22Rv1 (cell line): Measurements from ENCODE around the gene SYNPO2.
"Not testable (repeated sequence)": the region's sequence is repeated elsewhere in the genome, so short reads cannot be mapped to it uniquely, and the experiment has no call there.

ENCODE experiments used
- H3K27ac ChIP-seq: fragments of 450-650 bp; 2 replicates; pipeline ENCODE4 v1.5.1; 2017
- ZFX ChIP-seq: fragments of 450-650 bp; IDR thresholded peaks from 2 replicates; pipeline ENCODE4 v1.6.1; 2017; ENCODE audit warnings: antibody characterized with exemption, borderline replicate concordance
- TF ChIP-seq, protein P1 (sequence below): fragments of 450-650 bp; IDR thresholded peaks from 2 replicates; pipeline ENCODE4 v1.5.1; 2017; ENCODE audit warnings: mild to moderate bottlenecking

SYNPO2 gene

DNA sequence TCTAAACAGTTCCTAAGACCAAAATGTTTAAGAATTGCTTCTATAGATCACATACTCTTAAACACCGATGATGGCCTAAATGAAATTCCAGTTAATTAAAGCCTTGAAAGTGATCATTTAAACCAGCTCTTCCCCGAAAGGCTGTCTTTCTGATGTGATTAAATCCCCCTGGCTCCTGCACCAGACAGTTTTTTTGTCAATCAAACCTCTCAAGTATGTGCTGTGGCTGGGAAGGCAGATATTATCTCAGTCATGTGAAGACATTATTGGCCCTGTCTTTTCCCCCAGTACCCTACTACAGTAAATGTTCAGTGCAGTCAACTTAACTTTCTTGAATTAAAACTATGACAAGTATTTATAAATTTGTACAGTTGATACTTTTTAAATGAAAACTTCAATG is 126.0 kb downstream of the SYNPO2 start:
- TF ChIP-seq ZFX: no peak
- TF ChIP-seq, protein P1, sequence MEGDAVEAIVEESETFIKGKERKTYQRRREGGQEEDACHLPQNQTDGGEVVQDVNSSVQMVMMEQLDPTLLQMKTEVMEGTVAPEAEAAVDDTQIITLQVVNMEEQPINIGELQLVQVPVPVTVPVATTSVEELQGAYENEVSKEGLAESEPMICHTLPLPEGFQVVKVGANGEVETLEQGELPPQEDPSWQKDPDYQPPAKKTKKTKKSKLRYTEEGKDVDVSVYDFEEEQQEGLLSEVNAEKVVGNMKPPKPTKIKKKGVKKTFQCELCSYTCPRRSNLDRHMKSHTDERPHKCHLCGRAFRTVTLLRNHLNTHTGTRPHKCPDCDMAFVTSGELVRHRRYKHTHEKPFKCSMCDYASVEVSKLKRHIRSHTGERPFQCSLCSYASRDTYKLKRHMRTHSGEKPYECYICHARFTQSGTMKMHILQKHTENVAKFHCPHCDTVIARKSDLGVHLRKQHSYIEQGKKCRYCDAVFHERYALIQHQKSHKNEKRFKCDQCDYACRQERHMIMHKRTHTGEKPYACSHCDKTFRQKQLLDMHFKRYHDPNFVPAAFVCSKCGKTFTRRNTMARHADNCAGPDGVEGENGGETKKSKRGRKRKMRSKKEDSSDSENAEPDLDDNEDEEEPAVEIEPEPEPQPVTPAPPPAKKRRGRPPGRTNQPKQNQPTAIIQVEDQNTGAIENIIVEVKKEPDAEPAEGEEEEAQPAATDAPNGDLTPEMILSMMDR: no peak
- H3K27ac ChIP-seq: no peak overlapping the region

DNA sequence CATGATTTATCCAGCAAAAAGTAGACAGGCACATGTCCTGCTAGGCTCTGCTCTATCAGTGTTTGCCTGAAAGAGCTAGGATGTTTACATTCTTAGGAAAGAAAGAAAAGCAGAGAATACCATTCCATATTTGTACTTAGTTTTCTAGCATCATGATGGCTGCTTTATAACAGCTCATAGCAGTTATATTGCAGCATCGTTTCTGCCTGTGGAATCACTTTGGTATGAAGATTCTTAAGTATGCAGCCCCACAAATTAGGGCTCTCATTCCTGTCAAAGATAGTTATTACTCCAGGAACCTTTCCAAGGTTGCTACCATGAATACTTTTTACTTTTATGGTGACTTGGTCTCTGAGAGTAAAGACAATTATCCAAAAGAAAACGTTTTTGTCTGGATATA is 128.0 kb downstream of the SYNPO2 start:
- TF ChIP-seq, protein P1: no peak
- TF ChIP-seq ZFX: no peak
- H3K27ac ChIP-seq: no peak overlapping the region

DNA sequence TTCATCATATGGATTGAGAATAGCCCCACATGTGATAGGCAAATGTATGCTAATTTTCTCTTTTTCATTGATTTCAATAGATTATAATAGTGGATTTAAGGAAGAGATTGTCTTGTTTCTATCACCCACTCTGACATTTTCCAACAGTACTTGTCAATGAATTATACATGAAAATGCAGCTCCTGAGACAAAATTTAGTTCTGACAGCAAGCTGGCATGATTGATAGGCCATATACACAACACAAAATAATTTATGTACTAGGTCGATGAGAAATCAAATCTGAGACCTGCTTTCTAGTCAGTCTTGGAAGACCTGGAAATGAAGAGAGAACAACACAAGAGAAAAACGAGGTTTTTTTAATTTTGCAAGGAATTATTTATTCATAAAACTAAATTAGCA is 129.0 kb downstream of the SYNPO2 start:
- TF ChIP-seq ZFX: no peak
- TF ChIP-seq, protein P1: no peak

DNA sequence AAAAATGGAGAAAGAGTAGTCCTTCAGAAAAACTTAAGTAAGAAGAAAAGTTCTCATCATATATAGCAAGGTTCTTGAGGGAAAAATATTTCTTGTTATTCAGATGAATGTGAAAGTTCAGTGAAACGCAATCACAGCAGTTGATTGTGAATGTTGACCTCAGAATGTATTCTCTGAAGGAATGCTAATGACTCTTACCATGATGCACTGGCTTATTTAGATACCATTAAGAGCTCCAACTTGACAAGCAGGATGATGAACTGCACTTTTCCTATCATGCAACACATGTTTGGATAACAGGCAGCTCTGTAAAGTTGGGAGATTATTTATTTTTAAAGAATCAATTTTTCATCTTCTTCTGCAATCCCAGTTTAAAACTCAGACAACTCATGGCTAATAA is 131.5 kb downstream of the SYNPO2 start:
- no peak overlapping the region for H3K27ac ChIP-seq
- TF ChIP-seq, protein P1: no peak
- no peak for TF ChIP-seq ZFX

More for the DNA sequence above, 129.0 kb downstream of the SYNPO2 start:
- no peak overlapping the region for H3K27ac ChIP-seq

DNA sequence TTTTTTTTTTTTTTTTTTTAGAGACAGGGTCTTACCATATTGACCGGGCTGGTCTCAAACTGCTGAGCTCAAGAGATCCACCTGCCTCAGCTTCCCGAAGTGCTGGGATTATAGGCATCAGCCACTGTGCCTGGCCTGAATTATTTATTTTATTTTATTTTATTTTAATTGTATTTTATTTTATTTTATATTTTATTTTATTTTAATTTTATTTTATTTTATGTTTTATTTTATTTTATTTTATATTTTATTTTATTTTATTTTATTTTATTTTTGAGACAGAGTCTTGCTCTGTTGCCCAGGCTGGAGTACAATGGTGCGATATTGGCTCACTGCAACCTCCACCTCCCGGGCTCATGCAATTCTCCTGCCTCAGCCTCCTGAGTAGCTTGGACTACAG is 133.9 kb downstream of the SYNPO2 start:
- H3K27ac ChIP-seq: not testable (repeated sequence)

DNA sequence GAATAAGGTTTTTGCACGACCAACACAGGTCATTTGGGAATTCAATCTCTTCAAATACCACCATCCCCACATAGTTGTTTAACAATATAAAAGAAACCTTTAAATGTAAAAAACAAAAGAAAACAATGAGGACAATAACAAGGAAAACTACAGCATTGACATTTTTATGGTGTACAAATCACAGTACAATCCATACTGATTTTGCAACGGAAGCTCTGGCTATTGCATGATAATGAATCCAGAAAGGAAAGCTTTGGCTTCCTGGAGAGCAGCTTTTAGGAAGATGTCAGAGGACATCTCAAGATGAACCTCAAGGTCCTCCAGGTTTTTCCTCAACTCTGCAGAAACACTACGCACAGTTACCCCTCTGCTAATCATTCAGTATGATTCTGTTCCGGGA is 135.4 kb downstream of the SYNPO2 start:
- TF ChIP-seq, protein P1: no peak
- no peak for TF ChIP-seq ZFX
- H3K27ac ChIP-seq: no peak overlapping the region

DNA sequence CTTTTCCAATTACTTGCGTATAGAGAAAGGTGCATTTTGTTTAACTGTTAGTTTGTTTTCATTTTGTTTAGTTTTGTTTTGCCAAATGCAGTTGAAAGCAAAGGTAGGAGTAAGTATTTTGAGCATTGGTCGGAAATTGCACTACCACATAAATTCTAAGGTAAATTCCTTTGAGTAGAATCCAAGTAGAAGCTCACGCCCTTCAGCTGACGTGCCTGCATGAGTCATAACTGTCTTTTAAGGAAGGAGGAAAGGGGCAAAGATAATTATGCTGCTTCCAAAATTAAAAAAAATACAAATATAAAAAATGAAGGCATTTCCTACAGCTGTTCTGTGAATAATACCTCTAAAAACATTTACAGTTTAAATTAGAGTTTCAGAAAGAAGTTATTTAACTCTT is 136.8 kb downstream of the SYNPO2 start:
- H3K27ac ChIP-seq: peak overlapping the region; percentile 26
- TF ChIP-seq, protein P1: no peak
- no peak for TF ChIP-seq ZFX

DNA sequence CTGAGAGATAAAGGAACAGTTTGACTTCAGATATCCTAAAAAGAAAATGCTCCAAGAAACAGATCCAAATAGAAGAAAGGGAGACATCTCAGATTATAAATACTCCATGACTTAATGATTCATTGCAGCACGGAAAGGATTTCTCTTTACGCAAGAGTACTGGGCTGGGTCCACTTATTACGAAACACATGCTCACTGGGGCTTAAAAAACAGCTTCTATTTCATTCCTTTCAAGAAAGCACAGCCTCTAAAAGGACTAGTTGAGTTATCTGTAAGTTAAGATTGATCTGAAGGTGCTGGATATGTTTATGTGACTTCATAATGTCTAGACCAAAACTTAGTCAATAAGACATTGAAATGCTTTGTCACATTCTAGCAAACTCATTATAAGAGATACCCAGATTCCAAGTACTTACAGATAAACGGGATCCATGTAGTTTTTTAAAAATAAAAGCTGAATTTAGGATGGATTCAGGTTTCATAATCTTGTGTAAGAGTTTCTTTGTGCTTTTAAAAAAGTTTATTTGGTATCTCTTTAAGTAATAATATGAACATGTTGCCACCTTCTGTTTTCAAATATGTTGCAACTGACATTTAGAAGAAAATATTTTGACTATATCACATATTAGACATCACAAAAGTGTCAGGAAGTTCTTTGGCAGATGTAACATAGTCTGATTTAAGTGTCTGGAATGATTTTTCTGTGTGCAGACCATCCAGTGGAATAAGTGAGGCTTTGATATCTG is 137.4 kb downstream of the SYNPO2 start:
- H3K27ac ChIP-seq: peak overlapping the region; percentile 26
- TF ChIP-seq ZFX: no peak
- TF ChIP-seq, protein P1: no peak
